GM12891 (cell line): ENCODE measurements around the gene ZNF382.
"Not testable (repeated sequence)": the region's sequence is repeated elsewhere in the genome, so short reads cannot be mapped to it uniquely, and the experiment has no call there.

Experiments used
- POLR2A ChIP-seq: IDR thresholded peaks from 2 replicates; pipeline ENCODE4 v1.6.1; 2011; ENCODE audit warnings: low read depth, low read length, control low read depth
- POLR2AphosphoS5 ChIP-seq: IDR thresholded peaks from 2 replicates; pipeline ENCODE4 v1.6.1; 2011; ENCODE audit warnings: low read depth, low read length, control low read depth
- TAF1 ChIP-seq: IDR thresholded peaks from 2 replicates; pipeline ENCODE4 v1.6.1; 2011; ENCODE audit warnings: low read depth, low read length, control low read depth

DNA sequence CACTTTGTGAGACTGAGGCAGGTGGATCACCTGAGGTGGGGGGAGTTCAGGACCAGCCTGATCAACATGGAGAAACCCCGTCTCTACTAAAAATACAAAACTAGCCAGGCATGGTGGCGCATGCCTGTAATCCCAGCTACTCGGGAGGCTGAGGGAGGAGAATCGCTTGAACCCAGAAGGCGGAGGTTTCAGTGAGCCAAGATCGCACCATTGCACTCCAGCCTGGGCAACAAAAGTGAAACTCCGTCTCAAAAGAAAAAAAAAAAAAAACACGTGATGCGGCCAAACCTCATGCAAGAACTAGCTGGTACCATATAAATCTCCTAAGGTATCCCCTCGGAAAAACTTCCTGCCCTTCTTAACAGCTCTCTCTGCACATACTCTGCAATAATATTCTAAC is 2.4 kb upstream of the ZNF382 start:
- not testable (repeated sequence) for TF ChIP-seq POLR2A, TAF1, POLR2AphosphoS5
